Measurements from ENCODE around the gene SLC2A4. TPM values are rescaled to one million over a fixed set of nuclear protein-coding genes. Genes with fewer than 3 reads are reported as not detected.

The SLC2A4 gene
- total RNA-seq, 2 experiments from 2014 or later: not detected

DNA sequence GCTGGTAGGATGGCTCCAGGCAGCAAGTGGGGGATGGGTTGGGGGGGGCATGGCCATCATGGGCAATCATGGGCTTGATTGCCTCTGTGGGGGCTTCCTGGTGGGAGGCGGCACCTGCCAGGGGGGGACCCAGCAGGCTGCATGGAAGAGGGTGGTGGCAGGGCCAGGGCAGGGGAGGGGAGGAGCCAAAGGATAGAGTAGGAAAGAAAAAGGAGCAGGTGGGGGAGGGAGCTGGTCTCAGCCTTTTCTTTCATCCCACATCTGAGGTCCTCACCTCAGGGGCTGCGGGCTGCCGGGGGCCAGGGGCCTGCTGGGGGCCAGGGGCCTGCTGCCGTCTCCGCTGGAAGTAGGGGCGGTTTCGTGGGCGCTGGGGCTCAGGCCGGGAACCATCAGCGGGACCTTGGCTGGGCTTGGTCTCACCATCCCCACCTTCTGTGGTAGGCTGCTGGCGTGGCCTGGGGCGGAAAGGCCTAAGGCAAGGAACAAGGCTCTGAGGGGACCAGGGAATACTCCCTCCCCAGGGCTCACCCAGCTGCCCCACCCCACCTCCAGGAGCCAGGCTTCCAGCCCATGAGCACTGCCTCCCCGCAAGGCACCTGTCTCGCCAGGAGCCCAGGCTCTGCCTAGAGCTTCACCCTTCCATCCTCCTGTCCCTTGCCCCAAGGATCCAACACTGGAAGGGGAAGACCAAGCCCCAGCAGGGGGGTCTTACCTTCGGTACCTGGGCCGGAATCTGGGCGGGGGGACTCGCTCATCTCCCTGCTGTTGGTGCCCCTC is 7.9 kb downstream of the SLC2A4 start:
- Mint-ChIP-seq H3K27me3 (peaks cover 42% of the 10 kb centered on the region), H3K27ac (no peak overlapping the region), H3K9me3 (no peaks in the 10 kb centered on the region), H3K36me3 (no peaks in the 10 kb centered on the region), H3K4me3 (no peak overlapping the region), H3K4me1 (peaks cover 8% of the 10 kb centered on the region)
- DNase-seq: no peak
- no peak for ATAC-seq (ENCODE audit: low read depth)
- POLR2A ChIA-PET: no interaction called here

DNA sequence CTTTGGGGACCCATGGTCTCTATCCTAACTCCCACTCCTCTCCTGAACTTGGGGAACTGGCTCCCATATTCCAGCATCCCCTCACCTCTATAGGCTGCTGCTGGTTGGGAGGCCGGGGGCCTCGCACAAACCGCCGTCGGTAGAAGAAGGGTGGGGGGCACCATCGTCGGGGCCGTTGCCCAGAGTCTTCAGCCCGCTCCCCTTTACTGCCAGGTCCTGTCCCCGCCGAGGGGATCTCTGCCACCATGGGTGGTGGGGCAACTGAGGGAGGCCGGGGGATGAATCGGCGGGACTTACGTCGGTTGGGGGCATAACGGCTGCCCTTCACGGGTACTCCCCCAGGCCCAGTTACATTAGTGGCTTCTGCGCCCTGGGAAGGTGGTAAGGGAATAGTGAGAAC is 8.6 kb downstream of the SLC2A4 start:
- H3K36me3 Mint-ChIP-seq: no peaks in the 10 kb centered on the region
- peaks cover 45% of the 10 kb centered on the region for H3K27me3 Mint-ChIP-seq
- H3K4me1 Mint-ChIP-seq: peaks cover 10% of the 10 kb centered on the region
- no peak overlapping the region for H3K4me3 Mint-ChIP-seq
- DNase-seq (no peak), ATAC-seq (ENCODE audit: low read depth) (no peak)
- POLR2A ChIA-PET: interaction anchor here (0.6 kb wide), 1 partner anchor 12 kb away, joined by 7 read pairs; no protein-coding TSS in a partner anchor
- H3K27ac Mint-ChIP-seq: no peak overlapping the region
- H3K9me3 Mint-ChIP-seq: no peaks in the 10 kb centered on the region

DNA sequence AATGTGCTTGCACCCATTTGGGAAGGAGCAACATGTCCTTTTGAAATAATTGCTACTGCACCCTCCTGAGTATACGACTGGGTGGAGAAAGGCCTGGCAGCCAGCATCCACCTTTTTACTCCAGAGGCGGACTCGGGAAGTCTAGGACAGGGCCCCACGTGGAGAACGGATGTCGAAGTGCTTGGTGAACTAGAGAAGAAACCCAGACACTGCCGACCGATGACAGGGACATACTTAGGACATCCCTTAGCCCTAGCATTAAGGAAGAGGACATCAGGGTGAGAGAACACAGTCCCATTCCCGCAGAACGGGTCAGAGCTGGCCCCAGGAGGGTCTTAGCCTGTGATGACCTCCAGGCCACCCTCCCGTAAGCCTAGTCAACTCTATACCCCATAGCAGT is 9.2 kb downstream of the SLC2A4 start:
- POLR2A ChIA-PET: interaction anchor here (0.6 kb wide), 2 partner anchors 13 to 25 kb away, joined by 6 to 7 read pairs; no protein-coding TSS in a partner anchor
- no peaks in the 10 kb centered on the region for H3K36me3 Mint-ChIP-seq
- no peak for ATAC-seq (ENCODE audit: low read depth)

DNA sequence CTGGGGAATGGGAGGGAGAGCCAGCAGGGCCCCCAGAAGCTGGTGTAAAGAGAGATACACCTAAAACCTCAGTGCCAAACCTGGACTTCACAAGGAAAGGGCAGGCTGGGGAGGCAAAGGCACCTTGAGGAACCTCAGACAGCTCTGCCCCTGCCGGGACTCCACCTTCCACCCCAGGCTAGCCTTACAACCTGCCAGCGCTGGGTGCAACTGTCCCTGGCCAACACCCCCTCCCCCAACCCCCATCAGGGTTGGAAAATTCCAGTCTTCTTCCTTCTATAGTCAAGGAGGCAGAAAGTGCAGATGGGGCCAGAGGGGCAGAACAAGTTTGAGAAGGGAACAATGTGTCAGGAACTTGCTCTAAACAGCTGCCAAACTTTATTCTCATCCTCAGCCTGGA is 10.7 kb downstream of the SLC2A4 start:
- H3K27me3 Mint-ChIP-seq: peaks cover 48% of the 10 kb centered on the region
- H3K4me1 Mint-ChIP-seq: peaks cover 20% of the 10 kb centered on the region
- POLR2A ChIA-PET: interaction anchor here (2.0 kb wide), 1 partner anchor 11 kb away, joined by 5 read pairs; the partner anchor contains the start of gene SLC2A4
- no peaks in the 10 kb centered on the region for H3K36me3 Mint-ChIP-seq
- H3K9me3 Mint-ChIP-seq: no peaks in the 10 kb centered on the region
- no peak overlapping the region for H3K27ac Mint-ChIP-seq
- no peak for DNase-seq
- ATAC-seq (ENCODE audit: low read depth): no peak
- no peak overlapping the region for H3K4me3 Mint-ChIP-seq

More for the DNA sequence above, 9.2 kb downstream of the SLC2A4 start:
- Mint-ChIP-seq H3K27ac (no peak overlapping the region), H3K9me3 (no peaks in the 10 kb centered on the region), H3K27me3 (peaks cover 50% of the 10 kb centered on the region), H3K4me1 (peaks cover 13% of the 10 kb centered on the region), H3K4me3 (no peak overlapping the region)
- DNase-seq: no peak

DNA sequence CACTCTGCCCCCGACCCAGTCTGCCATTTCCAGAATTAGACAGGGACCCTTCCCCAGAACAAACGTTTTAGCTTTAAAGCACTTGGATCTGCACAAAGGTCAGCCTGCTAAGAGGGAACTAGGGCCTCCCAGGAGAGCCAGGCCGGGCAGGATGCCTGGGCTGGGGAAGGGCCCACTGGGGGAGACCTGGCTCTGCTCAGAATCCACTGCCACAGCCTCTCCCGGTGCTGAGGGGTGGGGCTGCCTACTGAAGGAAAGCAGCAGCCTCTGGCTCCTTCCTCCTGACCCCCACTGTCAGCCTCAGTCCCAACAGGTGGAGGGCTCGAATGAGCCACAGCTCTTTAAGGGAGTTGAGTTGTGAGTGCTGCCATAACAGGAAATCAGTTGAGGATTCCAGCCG is 11.2 kb downstream of the SLC2A4 start:
- POLR2A ChIA-PET: interaction anchor here (2.0 kb wide), 1 partner anchor 11 kb away, joined by 5 read pairs; the partner anchor contains the start of gene SLC2A4
- Mint-ChIP-seq H3K27ac (no peak overlapping the region), H3K9me3 (no peaks in the 10 kb centered on the region), H3K36me3 (no peaks in the 10 kb centered on the region), H3K4me3 (no peak overlapping the region), H3K27me3 (peaks cover 48% of the 10 kb centered on the region), H3K4me1 (peaks cover 20% of the 10 kb centered on the region)
- ATAC-seq (ENCODE audit: low read depth) (no peak), DNase-seq (no peak)

DNA sequence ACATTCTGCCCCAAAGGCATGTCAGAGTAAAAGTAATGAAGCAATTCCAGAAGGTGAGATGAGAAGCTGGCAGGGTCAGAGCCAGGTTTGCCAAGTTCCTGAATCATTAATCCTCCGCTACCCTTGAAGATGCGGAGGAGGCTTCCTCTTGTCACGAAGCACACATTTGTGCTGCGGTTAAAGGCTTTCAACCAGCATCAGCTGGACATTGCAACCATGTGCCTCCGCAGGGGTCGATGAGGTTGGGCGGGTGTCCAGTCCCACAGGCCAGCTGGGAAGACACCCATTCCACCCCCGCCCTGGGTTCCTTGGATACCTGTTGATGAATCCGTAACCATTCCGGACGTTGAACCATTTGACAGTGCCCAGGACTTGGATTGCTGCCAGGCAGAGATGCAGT is 11.6 kb downstream of the SLC2A4 start:
- DNase-seq (no peak), ATAC-seq (ENCODE audit: low read depth) (no peak)
- Mint-ChIP-seq H3K27ac (no peak overlapping the region), H3K9me3 (no peaks in the 10 kb centered on the region), H3K4me3 (peak overlapping the region; percentile 35), H3K4me1 (peaks cover 20% of the 10 kb centered on the region), H3K27me3 (peaks cover 43% of the 10 kb centered on the region), H3K36me3 (no peaks in the 10 kb centered on the region)
- POLR2A ChIA-PET: interaction anchor here (2.0 kb wide), 1 partner anchor 12 kb away, joined by 5 read pairs; the partner anchor contains the start of gene SLC2A4

DNA sequence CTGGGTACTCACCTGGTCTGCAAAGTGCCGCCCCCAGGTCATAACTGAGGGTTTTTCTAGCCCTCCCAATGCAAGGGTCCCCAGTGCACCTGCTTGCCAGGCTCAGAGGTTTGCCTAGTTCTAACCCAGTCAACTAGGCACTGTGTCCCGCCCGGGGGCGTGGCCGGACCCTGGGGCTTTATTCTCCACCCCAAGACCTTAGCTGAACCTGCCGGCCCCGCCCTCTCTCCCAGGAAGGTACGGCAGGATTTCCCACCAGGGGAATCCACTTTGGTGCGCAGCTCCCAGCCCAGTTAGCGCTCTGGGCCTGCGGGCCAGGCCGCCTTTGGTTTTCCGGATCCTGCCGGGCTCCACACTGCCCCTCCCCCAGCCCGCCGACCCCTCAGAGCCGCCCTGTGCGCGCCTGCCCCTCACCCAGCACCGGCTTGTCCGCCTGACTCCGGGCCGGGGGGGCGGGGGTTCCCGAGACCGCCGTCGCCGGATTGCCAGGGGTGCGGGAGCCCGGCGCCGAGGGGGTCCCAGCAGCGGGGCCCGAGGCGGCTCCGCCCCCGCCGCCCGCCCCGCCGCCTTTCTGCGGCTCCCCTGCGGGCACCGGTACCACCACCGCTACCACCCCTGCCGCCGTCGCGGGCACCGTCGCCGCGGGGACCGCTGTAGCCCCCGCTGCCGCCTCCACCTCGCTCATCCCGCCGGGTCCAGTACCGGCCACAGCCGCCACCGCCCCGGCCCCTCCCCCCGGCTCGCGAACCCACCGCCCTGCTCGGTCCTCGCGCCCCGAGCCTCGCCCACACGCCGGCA is 12.5 kb downstream of the SLC2A4 start:
- ATAC-seq (ENCODE audit: low read depth) (no peak), DNase-seq (peak; percentile 53)
- Mint-ChIP-seq H3K4me3 (no peak overlapping the region), H3K36me3 (no peaks in the 10 kb centered on the region), H3K4me1 (peaks cover 20% of the 10 kb centered on the region), H3K27me3 (peaks cover 41% of the 10 kb centered on the region), H3K9me3 (no peaks in the 10 kb centered on the region), H3K27ac (no peak overlapping the region)
- POLR2A ChIA-PET: no interaction called here

DNA sequence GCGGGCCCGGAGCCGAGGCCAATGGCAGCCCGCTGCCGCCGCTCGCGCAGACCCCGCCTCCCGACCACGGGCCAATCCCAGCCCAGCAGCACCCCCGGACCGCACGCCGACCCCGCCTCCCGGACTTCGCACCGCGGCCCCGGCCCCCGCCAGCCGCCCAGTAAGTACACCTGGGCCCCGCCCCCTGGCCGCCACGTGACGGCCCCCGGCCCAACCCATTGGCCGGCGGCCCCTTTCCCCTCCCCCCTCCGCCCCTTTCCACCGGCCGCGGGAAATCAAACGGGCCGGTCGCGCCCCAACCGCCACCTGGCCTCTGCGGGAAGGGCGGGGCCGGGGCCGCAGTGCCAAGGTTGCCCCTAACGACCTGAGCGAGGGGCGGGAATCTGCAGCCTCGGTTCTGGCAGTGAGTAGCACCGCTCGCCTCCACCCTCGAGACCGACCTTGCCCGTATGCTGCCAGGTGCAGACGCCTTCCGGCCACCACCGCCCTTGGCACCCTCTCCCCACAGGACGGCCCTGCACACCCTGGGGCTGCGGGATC is 13.2 kb downstream of the SLC2A4 start, which contains the start of gene YBX2:
Gene YBX2, minus strand, starts transcription at position 26 of the 540 bp plus-strand sequence. CDS start 139 bp downstream, outside the sequence.
- Mint-ChIP-seq H3K27ac (peak within 1 kb of the TSS; percentile 42), H3K4me1 (peaks cover 20% of the 10 kb centered on the region), H3K9me3 (no peaks in the 10 kb centered on the region), H3K36me3 (no peaks in the 10 kb centered on the region), H3K4me3 (peak within 1 kb of the TSS; percentile 79), H3K27me3 (peaks cover 45% of the 10 kb centered on the region)
- POLR2A ChIA-PET: no interaction called here
- DNase-seq (peak; percentile 87), ATAC-seq (ENCODE audit: low read depth) (peak; percentile 81)

DNA sequence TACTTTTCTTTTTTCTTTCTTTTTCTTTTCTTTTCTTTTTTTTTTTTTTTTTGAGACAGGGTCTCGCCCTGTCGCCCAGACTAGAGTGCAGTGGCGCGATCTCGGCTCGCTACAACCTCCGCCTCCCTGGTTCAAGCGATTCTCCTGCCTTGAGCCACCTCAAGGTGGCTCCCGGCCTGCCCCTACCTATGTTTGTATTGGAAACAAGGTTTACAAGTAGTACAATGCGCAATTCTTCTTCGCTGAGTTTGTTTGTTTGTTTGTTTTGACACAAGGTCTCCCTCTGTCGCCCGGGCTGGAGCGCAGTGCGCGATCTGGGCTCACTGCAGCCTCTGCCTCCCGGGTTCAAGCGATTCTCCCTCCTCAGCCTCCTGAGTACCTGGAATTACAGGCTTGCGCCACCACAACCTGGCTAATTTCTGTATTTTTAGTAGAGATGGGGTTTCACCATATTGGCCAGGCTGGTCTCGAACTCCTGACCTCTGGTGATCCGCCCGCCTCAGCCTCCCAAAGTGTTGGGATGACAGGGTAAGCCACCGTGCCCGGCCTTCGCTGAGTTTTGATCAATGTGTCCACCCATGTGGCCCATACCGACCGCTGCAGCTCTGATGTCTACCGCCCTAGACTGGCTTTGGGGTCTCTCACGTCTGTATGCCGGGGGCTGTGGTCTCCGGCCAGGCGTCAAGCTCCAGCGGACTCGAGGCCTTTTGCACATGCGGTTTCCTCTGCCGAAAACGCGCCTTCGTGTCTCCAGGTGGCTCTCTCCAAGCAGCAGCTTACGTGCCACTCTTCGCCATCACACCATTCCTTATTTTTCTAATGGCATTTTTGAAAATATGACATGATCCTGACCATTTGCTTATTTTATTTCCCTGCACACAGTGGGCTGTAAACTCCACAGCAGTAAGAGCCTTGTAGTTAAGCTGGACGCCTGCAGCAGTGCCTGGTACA is 14.0 kb downstream of the SLC2A4 start:
- peak overlapping the region; percentile 42 for H3K27ac Mint-ChIP-seq
- POLR2A ChIA-PET: interaction anchor here (0.8 to 1.3 kb wide), 4 partner anchors 10 to 53 kb away, joined by 3 to 6 read pairs (median 3); partner anchors contain the start of gene SLC2A4
- DNase-seq: no peak
- ATAC-seq (ENCODE audit: low read depth): no peak
- peaks cover 20% of the 10 kb centered on the region for H3K4me1 Mint-ChIP-seq
- H3K4me3 Mint-ChIP-seq: peak overlapping the region; percentile 79
- H3K27me3 Mint-ChIP-seq: peaks cover 46% of the 10 kb centered on the region
- no peaks in the 10 kb centered on the region for H3K36me3 Mint-ChIP-seq
- no peaks in the 10 kb centered on the region for H3K9me3 Mint-ChIP-seq

DNA sequence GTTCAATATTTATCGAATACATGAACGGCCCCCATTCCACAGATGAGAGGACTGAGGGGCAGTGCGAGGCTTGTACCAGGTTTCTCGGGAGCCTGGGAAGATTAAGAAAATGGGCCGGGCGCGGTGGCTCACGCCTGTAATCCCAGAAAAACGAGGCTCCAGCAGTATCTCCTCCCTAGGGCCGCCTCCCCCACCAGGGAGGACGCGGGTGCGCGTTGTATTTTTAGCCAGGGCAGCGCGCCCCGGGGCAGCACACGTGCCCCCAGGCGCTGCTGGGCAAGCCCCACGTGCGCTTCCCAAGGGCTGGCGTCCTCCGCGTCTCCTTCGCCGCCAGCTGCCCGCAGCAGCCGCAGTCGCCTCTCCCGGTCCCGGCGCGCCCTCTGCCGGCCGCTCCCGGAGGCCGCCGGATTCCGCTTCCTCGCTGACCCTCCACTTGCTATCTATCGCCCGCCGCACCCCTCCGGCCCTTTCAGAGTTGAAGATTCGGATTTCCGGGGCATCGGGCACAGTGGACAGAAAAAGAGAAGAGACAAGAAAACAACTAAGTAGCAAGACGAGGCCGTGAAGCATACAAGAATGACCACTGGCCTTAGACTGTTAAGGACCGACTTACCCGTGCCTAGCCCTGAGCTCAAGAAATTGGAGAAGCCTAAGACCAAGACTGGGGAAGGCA is 14.8 kb downstream of the SLC2A4 start:
- peak; percentile 31 for ATAC-seq (ENCODE audit: low read depth)
- peak; percentile 82 for DNase-seq
- Mint-ChIP-seq H3K4me1 (peaks cover 20% of the 10 kb centered on the region), H3K27me3 (peaks cover 44% of the 10 kb centered on the region), H3K9me3 (no peaks in the 10 kb centered on the region), H3K27ac (no peak overlapping the region), H3K4me3 (peak overlapping the region; percentile 55), H3K36me3 (no peaks in the 10 kb centered on the region)
- POLR2A ChIA-PET: interaction anchor here (0.8 to 1.4 kb wide), 5 partner anchors 10 to 253 kb away, joined by 3 to 6 read pairs (median 3); partner anchors contain the start of gene SLC2A4

DNA sequence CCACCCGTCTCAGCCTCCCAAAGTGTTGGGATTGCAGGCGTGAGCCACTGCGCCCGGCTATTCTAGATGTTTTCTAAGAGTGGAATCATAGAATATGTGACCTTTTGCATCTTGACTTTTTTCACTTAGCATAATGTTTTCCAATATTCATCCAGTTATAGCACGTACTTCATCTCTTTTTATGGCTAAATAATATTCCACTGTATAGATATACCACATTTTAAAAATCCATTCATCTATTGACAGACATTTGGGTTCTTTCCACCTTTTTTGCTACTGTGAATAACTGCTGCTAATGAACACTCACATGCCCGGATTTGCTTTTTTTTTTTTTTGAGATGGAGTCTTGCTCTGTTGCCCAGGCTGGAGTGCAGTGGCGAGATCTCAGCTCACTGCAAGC is 22.7 kb downstream of the SLC2A4 start:
- Mint-ChIP-seq H3K4me3 (no peak overlapping the region), H3K4me1 (peaks cover 8% of the 10 kb centered on the region), H3K27ac (no peak overlapping the region), H3K36me3 (peaks cover 2% of the 10 kb centered on the region), H3K9me3 (no peaks in the 10 kb centered on the region), H3K27me3 (peaks cover 8% of the 10 kb centered on the region)
- DNase-seq: no peak
- ATAC-seq (ENCODE audit: low read depth): no peak
- POLR2A ChIA-PET: interaction anchor here (0.7 kb wide), 3 partner anchors 9 to 919 kb away, joined by 3 read pairs; no protein-coding TSS in a partner anchor

All from activated naive CD8-positive, alpha-beta T cell treated with anti-CD3 and anti-CD28 coated beads, Interleukin-2, amount 10 ng/mL, durations not matched to agents 7 days and 5 days (primary cell).